Smooth muscle cell (in vitro differentiated cells): ENCODE data around the gene ANO3. TPM values are rescaled to one million over a fixed set of nuclear protein-coding genes. Genes with fewer than 3 reads are reported as not detected.

Experiments used
- DNase-seq: peaks from one replicate; lab custom pipeline; 2025; ENCODE audit not compliant: unreplicated experiment; lab: John Stamatoyannopoulos, UW
- H2AFZ ChIP-seq: fragments of 200-600 bp; sonication (generic); 2 replicates; pipeline ENCODE4 v1.6.0; 2016; ENCODE audit warnings: antibody characterized with exemption, low read depth, mild to moderate bottlenecking
- H3F3A ChIP-seq: fragments of 200-600 bp; sonication (generic); 2 replicates; pipeline ENCODE4 v1.6.0; 2017; ENCODE audit warnings: antibody characterized with exemption, low read depth
- H3K27ac ChIP-seq: fragments of 200-600 bp; sonication (generic); 2 replicates; pipeline ENCODE4 v1.5.1; 2016; ENCODE audit warnings: low read depth, mild to moderate bottlenecking
- H3K27me3 ChIP-seq: fragments of 200-600 bp; sonication (generic); 2 replicates; pipeline ENCODE4 v1.6.1; 2016; ENCODE audit warnings: low read depth, mild to moderate bottlenecking
- H3K36me3 ChIP-seq: fragments of 200-600 bp; sonication (generic); 2 replicates; pipeline ENCODE4 v1.5.1; 2016; ENCODE audit warnings: low read depth
- H3K4me1 ChIP-seq: fragments of 200-600 bp; sonication (generic); 2 replicates; pipeline ENCODE4 v1.5.1; 2016; ENCODE audit warnings: low read depth
- H3K4me2 ChIP-seq: fragments of 200-600 bp; sonication (generic); 2 replicates; pipeline ENCODE4 v1.6.0; 2016; ENCODE audit warnings: mild to moderate bottlenecking
- H3K4me3 ChIP-seq: fragments of 200-600 bp; sonication (generic); 2 replicates; pipeline ENCODE4 v1.5.1; 2016; ENCODE audit warnings: mild to moderate bottlenecking
- H3K79me2 ChIP-seq: fragments of 200-600 bp; sonication (generic); 2 replicates; pipeline ENCODE4 v1.6.0; 2016; ENCODE audit warnings: low read depth, mild to moderate bottlenecking
- H3K9ac ChIP-seq: fragments of 200-600 bp; sonication (generic); 2 replicates; pipeline ENCODE4 v1.6.0; 2016; ENCODE audit warnings: low read depth
- H3K9me3 ChIP-seq: fragments of 200-600 bp; sonication (generic); replicated peaks from 2 replicates; pipeline ENCODE4 v1.5.1; 2016; ENCODE audit warnings: low read depth
- H4K20me1 ChIP-seq: fragments of 200-600 bp; sonication (generic); 2 replicates; pipeline ENCODE4 v1.6.0; 2016; ENCODE audit warnings: low read depth
- CTCF ChIP-seq: fragments of 200-600 bp; sonication (generic); IDR thresholded peaks from 2 replicates; pipeline ENCODE4 v1.5.1; 2017; ENCODE audit warnings: borderline replicate concordance, mild to moderate bottlenecking, antibody characterized with exemption; ENCODE audit not compliant: insufficient read depth, poor library complexity, severe bottlenecking
- WGBS: methylation state at CpG from one replicate; pipeline ENCODE4 v1.1.7; 2016; ENCODE audit warnings: low lambda C conversion rate; 5-methylcytosine and 5-hydroxymethylcytosine counted together
- polyA plus RNA-seq: library from polyadenylated mRNA; unstranded; fragments of >200 nt; fragmentation: Nextera tagmentation; extraction: Ambion mirVana; gene quantifications from 2 replicates; pipeline ENCODE4 v1.2.1, GENCODE V29; 2016
- total RNA-seq: library from RNA; depleted of rRNA; stranded (reverse); fragments of >200 nt; gene quantifications from 2 replicates; pipeline ENCODE4 v1.2.3, GENCODE V29; 2014

ANO3 gene
- total and polyA plus RNA-seq, 2 experiments from 2014 or later: 0.13 TPM; not detected in 1

- no peak overlapping the region for H3K27ac ChIP-seq
- H3K4me2 ChIP-seq: no peak overlapping the region
- no peaks in the 10 kb centered on the region for H3K36me3 ChIP-seq
- peaks cover 5% of the 10 kb centered on the region for H3K27me3 ChIP-seq
- 79% methylated on average over 2 of the region's 2 CpGs for WGBS
- H3K4me1 ChIP-seq: no peaks in the 10 kb centered on the region
- no peaks in the 10 kb centered on the region for H3F3A ChIP-seq
- H4K20me1 ChIP-seq: no peaks in the 10 kb centered on the region
- DNase-seq: no peak
- no peak overlapping the region for H2AFZ ChIP-seq
- H3K4me3 ChIP-seq: no peak overlapping the region
- no peak overlapping the region for H3K9ac ChIP-seq
- no peaks in the 10 kb centered on the region for H3K9me3 ChIP-seq
- TF ChIP-seq CTCF: no peak
- no peaks in the 10 kb centered on the region for H3K79me2 ChIP-seq
These were observed 180.3 kb downstream of the ANO3 start for GRCh38 chr11:26512196-26512595.

GRCh38 chr11:26519469-26519868 is 187.5 kb downstream of the ANO3 start:
- H4K20me1 ChIP-seq: no peaks in the 10 kb centered on the region
- H3K4me3 ChIP-seq: no peak overlapping the region
- no peaks in the 10 kb centered on the region for H3K79me2 ChIP-seq
- H3K27ac ChIP-seq: no peak overlapping the region
- H3K4me2 ChIP-seq: no peak overlapping the region
- DNase-seq: no peak
- H3F3A ChIP-seq: no peaks in the 10 kb centered on the region
- 96% methylated on average over 2 of the region's 2 CpGs for WGBS
- peaks cover 5% of the 10 kb centered on the region for H3K27me3 ChIP-seq
- no peak overlapping the region for H3K9ac ChIP-seq
- no peaks in the 10 kb centered on the region for H3K36me3 ChIP-seq
- H3K4me1 ChIP-seq: no peaks in the 10 kb centered on the region
- H3K9me3 ChIP-seq: no peaks in the 10 kb centered on the region
- H2AFZ ChIP-seq: no peak overlapping the region
- TF ChIP-seq CTCF: no peak

- no peak overlapping the region for H2AFZ ChIP-seq
- H3K79me2 ChIP-seq: no peaks in the 10 kb centered on the region
- H3K27me3 ChIP-seq: peaks cover 4% of the 10 kb centered on the region
- H3F3A ChIP-seq: no peaks in the 10 kb centered on the region
- H3K4me1 ChIP-seq: no peaks in the 10 kb centered on the region
- H3K27ac ChIP-seq: no peak overlapping the region
- H3K9ac ChIP-seq: no peak overlapping the region
- WGBS: 39% methylated on average over 12 of the region's 12 CpGs
- no peaks in the 10 kb centered on the region for H4K20me1 ChIP-seq
- no peak for DNase-seq
- H3K36me3 ChIP-seq: no peaks in the 10 kb centered on the region
- H3K9me3 ChIP-seq: no peaks in the 10 kb centered on the region
- TF ChIP-seq CTCF: peak; percentile 30
- peak overlapping the region; percentile 53 for H3K4me2 ChIP-seq
- peak overlapping the region; percentile 30 for H3K4me3 ChIP-seq
These were observed 191.1 kb downstream of the ANO3 start for GRCh38 chr11:26522912-26523610.

GRCh38 chr11:26527685-26528084 is 195.8 kb downstream of the ANO3 start:
- DNase-seq: no peak
- Histone ChIP-seq H3K9ac (no peak overlapping the region), H3K4me1 (no peaks in the 10 kb centered on the region), H3K36me3 (no peaks in the 10 kb centered on the region), H3K9me3 (no peaks in the 10 kb centered on the region), H3K4me2 (no peak overlapping the region), H4K20me1 (no peaks in the 10 kb centered on the region), H3F3A (no peaks in the 10 kb centered on the region), H3K79me2 (no peaks in the 10 kb centered on the region), H3K4me3 (no peak overlapping the region), H3K27ac (no peak overlapping the region), H3K27me3 (peaks cover 6% of the 10 kb centered on the region), H2AFZ (no peak overlapping the region)
- no peak for TF ChIP-seq CTCF
- 59% methylated on average over 1 of the region's 1 CpG for WGBS
